ENCODE results near the gene VOPP1.

DNA sequence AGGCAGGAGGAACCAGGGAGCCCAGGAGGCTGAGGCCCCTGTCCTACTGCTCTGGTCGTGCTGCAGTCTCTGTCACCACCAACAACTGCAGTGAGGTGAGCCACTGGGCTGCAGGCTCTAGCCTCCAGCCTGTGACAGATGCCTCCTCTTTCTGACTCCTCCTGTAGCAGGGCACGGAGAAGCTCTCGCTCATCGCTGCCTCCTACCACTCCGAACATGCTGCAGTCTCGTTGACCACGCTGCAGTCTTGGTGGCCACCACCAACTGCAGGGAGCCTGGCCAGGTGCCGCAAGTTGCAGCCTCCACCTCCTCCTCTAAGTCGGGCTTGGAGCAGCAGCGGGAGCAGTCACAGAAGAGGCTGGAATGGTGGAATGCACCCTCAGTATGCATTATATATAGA is 22.1 kb upstream of the VOPP1 start:
- TF ChIP-seq POLR2A (IDR thresholded peaks at IDR 0.05): no peak
- TF ChIP-seq, protein P1, sequence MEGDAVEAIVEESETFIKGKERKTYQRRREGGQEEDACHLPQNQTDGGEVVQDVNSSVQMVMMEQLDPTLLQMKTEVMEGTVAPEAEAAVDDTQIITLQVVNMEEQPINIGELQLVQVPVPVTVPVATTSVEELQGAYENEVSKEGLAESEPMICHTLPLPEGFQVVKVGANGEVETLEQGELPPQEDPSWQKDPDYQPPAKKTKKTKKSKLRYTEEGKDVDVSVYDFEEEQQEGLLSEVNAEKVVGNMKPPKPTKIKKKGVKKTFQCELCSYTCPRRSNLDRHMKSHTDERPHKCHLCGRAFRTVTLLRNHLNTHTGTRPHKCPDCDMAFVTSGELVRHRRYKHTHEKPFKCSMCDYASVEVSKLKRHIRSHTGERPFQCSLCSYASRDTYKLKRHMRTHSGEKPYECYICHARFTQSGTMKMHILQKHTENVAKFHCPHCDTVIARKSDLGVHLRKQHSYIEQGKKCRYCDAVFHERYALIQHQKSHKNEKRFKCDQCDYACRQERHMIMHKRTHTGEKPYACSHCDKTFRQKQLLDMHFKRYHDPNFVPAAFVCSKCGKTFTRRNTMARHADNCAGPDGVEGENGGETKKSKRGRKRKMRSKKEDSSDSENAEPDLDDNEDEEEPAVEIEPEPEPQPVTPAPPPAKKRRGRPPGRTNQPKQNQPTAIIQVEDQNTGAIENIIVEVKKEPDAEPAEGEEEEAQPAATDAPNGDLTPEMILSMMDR (IDR thresholded peaks at IDR 0.05 in 8 of 11, conservative IDR thresholded peaks at IDR 0.05 in 3 of 11): no peak

Measured in spleen (tissue), 7 donors.